GM15510 (cell line): ENCODE data around the gene ACVR1C.

ENCODE experiments used
- POLR2A ChIP-seq: IDR thresholded peaks from 3 replicates; pipeline ENCODE4 v1.6.1; 2011; ENCODE audit warnings: borderline replicate concordance; ENCODE audit not compliant: insufficient read length; ENCODE audit errors: extremely low read depth

The ACVR1C gene

DNA sequence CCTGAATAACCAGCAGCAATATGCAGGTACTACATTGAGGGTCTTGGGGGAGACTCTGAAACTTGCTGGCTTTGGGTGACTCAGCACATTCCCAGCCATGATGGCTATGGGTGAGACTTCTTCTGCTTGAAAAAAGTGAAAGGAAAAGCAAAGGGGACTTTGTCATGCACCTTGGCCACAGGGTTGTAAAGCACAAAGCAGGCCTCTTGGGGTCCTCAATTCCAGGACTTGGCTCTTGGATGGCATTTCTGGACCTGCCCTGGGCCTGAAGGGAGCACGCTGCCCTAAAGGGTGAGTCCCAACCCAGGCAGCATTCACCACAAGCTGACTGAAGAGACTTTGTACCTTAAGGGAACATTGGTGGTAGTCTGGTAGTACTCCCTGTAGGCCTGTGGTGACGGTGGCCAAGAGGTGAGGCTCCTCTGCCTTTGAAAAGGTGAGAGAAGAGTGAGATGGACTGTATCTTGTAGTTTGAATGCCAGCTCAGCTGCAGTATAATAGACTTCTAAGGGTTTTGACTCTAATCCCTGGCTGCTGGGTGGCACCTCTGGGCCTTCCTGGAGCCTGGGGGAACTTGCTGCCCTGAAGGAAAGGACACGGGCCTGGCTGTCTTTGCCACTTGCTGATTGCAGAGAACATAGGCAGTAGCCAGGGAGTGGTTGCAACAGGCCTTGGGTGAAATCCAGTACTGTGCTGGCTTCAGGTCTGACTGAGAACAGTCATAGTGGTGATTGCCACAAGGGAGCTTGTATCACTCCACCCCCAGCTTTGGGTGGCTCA is 148.3 kb downstream of the ACVR1C start:
- no peak for TF ChIP-seq POLR2A

- no peak for TF ChIP-seq POLR2A
These were observed 149.3 kb downstream of the ACVR1C start for GRCh38 chr2:157479081-157480027.

- no peak for TF ChIP-seq POLR2A
These were observed 150.7 kb downstream of the ACVR1C start for GRCh38 chr2:157477919-157478318.

DNA sequence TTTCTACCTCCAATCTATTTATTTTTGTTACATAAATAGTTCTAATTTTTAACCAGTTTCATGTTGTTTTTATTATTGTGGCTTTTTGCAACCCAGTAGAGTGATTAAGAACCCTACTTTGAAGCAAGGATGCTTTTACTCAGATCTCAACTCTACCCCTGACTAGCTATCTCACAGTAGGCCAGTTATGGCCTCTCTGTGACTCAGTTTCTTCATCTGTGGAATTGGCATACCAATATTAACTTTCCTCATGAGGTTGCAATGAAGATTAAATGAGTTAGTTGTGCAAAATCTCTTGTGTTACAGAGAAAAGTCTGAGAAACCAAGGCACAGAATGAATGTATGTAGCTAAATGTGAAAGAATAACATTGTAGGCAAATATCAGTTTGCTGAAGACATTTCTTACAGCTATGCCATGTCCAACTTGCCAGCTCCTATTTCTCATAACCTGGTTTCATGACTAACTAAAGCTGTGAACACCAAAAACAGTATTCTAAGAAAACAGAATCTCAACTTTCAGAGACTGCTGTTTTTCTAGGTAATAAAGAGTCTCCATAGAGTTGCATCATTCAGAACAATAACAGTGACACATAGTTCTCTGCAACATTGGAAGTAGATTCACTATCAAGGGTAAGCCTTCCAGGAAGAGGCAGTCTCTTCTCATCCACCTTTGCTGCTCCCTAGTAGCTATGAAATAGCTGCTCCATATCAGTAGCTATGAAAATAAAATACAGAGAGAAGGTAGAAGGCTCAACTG is 151.5 kb downstream of the ACVR1C start:
- TF ChIP-seq POLR2A: no peak
